Measurements from ENCODE around the gene CNGA4.
"Not testable (repeated sequence)": the region's sequence is repeated elsewhere in the genome, so short reads cannot be mapped to it uniquely, and the experiment has no call there.

Gene CNGA4

GRCh38 chr11:6228520-6228919, 10.4 kb upstream of the CNGA4 start:
- no peak for DNase-seq

DNA sequence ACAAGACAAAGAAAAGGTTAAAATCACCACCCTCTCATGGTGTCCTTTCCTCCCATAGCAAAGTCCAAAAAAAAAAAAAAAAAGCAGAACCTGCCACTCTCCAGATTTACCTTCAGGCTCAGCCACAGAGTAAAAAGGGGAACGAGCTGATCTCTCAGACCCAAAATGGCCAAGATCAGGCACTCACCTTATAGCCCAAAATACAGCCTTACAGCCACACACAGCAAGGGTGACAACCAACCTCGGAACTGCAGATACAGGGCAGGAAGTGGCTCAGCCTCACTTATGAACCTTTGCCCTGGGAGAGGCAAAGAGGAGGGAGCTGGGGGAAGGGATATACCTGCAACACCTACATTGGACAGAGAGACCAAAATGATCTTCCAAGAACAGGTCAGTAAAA, 9.0 kb upstream of the CNGA4 start:
- no peak for DNase-seq

GRCh38 chr11:6232899-6233298, 6.0 kb upstream of the CNGA4 start:
- no peak for DNase-seq

- no peak for DNase-seq
These were observed 4.9 kb upstream of the CNGA4 start for GRCh38 chr11:6233984-6234386.

GRCh38 chr11:6234387-6235107, 4.3 kb upstream of the CNGA4 start, which contains the start of gene FHIP1B:
TSS of gene FHIP1B (minus strand) at chr11:6234636. CDS start at chr11:6224516, 10,120 bp downstream.
- DNase-seq = peak; percentile 97

DNA sequence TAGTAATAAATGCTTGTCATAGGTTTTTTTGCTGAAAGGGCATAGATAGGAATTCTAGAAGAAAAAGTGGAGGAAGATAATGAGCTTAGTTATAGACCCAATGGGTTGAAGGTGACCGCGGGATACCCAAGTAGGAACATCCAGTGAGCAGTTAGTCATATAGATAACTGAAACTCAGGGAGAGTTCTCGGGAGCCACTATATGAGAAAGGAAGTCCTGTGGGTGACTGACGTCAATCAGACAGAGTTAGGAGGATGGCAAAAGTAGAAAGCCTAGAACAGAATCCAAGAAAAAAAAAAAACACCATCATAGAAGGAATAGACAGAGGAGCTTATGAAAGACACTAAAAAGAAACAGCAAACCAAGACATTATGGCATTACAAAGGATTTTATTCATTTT, 1.6 kb upstream of the CNGA4 start:
- no peak for DNase-seq

GRCh38 chr11:6237761-6238302, 1.1 kb upstream of the CNGA4 start:
- DNase-seq = no peak

DNA sequence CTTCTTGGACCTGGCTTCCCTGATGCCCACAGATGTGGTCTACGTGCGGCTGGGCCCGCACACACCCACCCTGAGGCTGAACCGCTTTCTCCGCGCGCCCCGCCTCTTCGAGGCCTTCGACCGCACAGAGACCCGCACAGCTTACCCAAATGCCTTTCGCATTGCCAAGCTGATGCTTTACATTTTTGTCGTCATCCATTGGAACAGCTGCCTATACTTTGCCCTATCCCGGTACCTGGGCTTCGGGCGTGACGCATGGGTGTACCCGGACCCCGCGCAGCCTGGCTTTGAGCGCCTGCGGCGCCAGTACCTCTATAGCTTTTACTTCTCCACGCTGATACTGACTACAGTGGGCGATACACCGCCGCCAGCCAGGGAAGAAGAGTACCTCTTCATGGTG, 1.2 kb downstream of the CNGA4 start:
- DNase-seq = no peak

DNA sequence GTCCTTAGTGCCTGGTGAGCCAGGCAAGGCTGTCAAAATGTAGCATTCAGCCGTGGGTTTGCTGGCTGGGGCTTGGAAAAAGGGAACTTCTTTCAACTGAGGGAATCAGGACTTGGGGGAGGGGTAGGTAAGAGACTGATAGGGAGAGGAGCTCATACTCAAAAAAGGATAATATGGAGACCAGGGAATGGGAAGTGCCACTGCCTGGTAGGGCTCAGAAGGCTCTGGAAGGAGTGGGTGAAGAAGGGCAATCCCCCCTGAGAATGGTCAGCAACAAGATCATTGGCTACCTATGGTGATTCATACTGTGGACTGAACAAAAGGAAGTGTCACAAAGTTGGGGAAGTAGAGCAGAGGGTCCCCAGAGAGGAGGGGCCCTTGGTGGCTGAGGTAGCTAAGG, 1.9 kb downstream of the CNGA4 start:
- no peak for DNase-seq

- DNase-seq = no peak
These were observed 2.4 kb downstream of the CNGA4 start for GRCh38 chr11:6241316-6241715.

GRCh38 chr11:6245536-6245935, 6.6 kb downstream of the CNGA4 start:
- DNase-seq = no peak

DNA sequence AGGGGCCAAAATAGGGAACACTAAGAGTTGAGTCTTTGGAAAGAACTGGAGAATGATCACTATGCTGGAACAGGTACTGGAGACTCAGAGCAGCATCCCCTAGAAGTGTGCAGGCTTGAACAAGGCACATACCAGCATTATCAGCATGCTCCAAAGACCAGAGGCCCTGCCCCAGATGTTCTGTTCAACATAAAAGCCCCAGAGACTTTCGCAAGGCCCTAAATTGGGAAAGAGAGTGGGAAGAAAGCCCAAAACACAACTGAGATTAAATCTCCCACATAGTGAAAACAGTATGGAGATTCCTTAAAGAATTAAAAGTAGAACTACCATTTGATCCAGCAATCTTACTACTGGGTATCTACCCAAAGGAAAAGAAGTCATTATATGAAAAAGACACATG, 9.4 kb downstream of the CNGA4 start:
- no peak for DNase-seq

GRCh38 chr11:6248897-6249296, 10.0 kb downstream of the CNGA4 start:
- DNase-seq = not testable (repeated sequence)

DNA sequence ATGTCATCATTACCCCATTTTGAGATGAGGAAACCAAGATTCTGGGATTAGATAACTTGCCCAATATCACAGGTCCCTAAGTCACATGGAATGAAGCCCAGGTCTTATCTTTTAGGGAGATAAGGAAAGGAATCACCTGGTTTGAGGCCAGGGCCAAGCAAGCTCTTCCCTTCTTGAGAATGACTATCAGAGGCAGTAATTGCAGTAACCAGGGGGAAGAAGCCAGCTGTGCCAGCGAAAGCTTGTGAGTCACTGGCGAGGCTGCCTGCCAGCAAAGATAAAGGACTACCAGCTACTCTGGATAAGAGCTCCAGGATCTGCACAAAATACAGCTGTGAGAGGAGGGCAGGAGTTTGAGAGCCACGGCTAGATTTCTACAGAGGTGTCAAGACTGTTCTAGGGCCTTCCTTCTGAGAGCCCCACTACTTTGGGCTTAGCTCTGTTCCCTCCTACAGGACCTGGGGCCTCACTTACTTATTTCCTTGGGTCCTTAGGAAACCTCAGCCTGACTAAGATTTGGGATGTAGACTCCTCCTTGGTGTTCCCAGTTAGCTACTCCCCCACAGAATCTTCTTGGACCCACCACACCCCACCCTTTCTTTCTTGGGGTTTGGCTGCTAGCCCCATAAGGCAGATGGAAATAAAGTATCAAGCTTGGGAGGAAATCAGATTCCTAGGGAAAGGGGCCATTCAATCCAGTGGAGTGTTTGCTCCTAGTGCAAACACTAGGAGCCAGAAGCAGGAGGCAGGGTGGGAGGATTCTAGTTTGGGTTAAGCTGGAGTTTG, 11.1 kb downstream of the CNGA4 start:
- DNase-seq = no peak

DNA sequence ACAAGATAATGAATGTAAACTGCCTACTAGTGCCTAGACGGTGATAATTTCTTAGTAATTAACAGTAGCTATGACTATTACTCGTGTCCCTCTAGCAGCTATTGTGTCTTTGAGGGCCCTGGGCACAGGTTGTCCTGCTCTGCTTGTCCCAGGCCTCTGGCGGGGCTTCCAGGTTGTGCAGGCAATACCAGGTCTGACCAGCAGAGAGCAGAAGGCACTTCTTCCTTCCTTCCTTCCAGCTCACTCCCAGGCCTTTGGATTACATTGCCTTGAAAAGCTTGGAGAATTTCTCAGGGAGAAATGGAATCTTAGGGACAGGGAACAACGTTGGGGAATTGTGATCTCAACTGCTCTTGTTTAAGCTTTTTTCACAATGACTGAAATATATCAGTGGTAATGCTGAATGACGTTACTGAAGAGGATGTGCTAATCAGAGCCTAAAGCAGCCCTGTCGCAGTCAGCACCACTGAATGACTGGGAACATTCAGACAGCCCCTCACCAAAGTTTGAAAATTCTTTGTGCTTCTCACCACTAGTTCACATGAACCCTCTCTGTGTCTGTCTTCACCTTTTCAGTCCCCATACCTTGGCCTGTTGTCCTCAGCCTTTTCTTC, 12.3 kb downstream of the CNGA4 start:
- no peak for DNase-seq

DNA sequence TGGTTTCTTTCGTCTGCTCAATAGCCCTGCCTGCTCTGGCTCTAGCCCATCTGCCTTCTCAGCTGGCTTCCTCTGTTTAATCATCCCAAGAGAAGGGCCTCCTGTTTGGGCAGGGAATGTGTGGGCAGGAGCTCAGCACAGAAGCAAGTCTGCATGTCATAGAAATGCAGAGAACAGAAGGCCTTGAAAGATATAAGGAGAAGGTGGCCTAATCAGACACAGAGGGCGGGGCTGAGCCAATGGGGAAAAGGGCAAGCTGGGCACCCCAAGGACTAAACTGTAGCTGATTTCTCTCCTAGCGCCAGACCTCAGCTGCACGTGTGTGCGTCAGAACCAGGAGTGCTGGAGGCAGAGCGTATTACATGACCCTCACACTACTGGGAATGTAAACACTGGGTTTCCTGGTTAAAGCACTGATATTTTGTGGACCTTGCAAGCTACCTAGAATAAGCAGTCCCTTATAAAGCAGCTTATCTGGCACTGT, 13.1 kb downstream of the CNGA4 start:
- no peak for DNase-seq

- no peak for DNase-seq
These were observed 14.3 kb downstream of the CNGA4 start for GRCh38 chr11:6253197-6253596.

DNA sequence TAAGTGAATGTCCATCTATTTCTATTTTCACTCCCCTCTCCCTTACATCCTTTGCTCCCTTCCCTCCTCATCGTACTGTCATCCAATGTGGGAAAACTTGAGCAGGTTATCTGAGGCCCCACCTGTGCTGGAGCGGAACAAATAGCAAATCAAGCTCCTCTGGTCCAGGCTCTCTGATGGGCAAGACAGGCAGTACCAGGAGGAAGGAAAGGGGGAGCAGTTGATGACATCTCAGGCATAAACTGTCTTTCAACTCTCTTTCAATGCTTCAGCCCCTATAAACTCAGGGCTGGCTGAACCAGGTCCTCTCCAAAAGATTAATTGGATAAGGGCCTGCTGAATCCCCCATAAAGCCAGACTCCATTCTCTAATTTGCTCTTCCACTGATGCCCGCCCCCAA, 19.3 kb downstream of the CNGA4 start:
- no peak for DNase-seq

- no peak for DNase-seq
These were observed 19.7 kb downstream of the CNGA4 start for GRCh38 chr11:6258571-6259081.

DNA sequence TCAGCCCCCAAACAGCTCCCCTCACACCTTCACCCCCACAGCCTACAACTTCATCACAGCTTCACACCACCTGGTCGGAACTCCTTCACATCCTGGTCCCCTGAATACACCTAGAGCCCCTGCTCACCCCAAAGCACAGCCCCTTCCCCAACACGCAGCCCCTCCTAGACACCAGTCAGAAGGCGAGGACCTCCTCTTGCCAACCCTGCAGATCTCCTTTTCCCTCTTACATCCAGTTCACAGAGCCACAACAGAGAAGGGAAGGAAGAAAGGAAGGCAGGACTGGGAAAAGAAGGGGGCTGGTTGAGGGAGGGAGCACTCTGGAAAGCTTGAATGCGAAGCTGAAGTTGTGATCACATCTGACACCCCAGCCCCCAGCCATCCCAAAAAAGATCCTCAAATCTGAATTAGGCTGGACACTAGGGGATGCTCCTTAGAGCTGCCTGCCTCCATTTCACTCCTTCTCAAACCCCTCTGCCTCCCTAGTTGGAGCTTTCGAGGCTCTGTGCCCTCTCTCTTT, 21.4 kb downstream of the CNGA4 start:
- no peak for DNase-seq

- DNase-seq = no peak
These were observed 24.8 kb downstream of the CNGA4 start for GRCh38 chr11:6263662-6264061.

DNA sequence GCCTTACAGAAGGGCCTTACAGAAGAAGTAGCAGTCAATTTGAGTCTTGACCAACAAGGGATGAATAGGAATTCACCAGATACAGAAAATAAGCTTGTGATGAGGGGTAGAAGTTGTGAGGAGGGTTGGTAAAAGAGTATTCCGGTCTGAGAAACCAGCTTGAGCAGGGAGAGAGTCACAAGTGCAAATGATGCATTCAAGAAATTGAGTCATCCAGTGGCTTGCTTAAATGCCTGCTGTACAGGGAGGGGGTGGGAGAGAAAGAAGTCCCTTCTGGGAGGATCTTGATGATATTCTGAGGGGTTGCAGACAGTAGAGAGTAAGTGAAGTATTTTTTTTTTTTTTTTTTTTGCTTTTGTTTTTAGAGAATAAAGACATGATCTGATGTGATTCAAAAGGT, 29.9 kb downstream of the CNGA4 start:
- DNase-seq = no peak

GRCh38 chr11:6269994-6270393, 31.1 kb downstream of the CNGA4 start:
- no peak for DNase-seq

Measured in SIG-M5 (cell line).